ENCODE data around the gene EN2. TPM values are rescaled to one million over a fixed set of nuclear protein-coding genes. Genes with fewer than 3 reads are reported as not detected.

Gene EN2
- total and polyA plus RNA-seq, 2 donors (not counting 1 experiment from before 2014, with no cell fraction given), result not detected

GRCh38 chr7:155425887-155426286 is 32.0 kb upstream of the EN2 start:
- Mint-ChIP-seq H3K4me3 (no peak overlapping the region), H3K27me3 (peaks cover 43% of the 10 kb centered on the region), H3K27ac (no peak overlapping the region), H3K9me3 (ENCODE audit: insufficient read depth) (no peaks in the 10 kb centered on the region), H3K4me1 (no peaks in the 10 kb centered on the region)
- CTCF ChIA-PET, result no interaction called here
- POLR2A ChIA-PET, result no interaction called here
- H3K9ac ChIP-seq (ENCODE audit: low read length), result no peak overlapping the region
- WGBS (ENCODE audit: insufficient coverage), result 87% methylated on average over 7 of the region's 9 CpGs
- peaks cover 0 to 7% (median 0%) of the 10 kb centered on the region in 4 experiments for H3K27me3 ChIP-seq (replicated peaks in 1 of 4; ENCODE audit: control extremely low read depth in 1 of 4, control insufficient read depth in 3 of 4, insufficient read depth in 4 of 4, low read length in 3 of 4)
- no peaks in the 10 kb centered on the region for H3K79me2 ChIP-seq (ENCODE audit: control insufficient read depth, insufficient read depth, low read length)
- intact Hi-C loops (cut with micrococcal nuclease), result no loop called here
- no peaks in the 10 kb centered on the region for H3K36me3 ChIP-seq (replicated peaks in 1 of 2; ENCODE audit: control extremely low read depth in 1 of 2, control insufficient read depth in 1 of 2, extremely low read depth in 1 of 2, insufficient read depth in 2 of 2, low read length in 1 of 2)
- peaks cover 0 to 10% (median 0%) of the 10 kb centered on the region in 3 donors for H3K9me3 ChIP-seq (ENCODE audit: control extremely low read depth in 1 of 3, control insufficient read depth in 2 of 3, insufficient read depth in 1 of 3, low read length in 2 of 3)
- no peaks in the 10 kb centered on the region for H4K20me1 ChIP-seq (ENCODE audit: control insufficient read depth, insufficient read depth, low read length, poor library complexity, severe bottlenecking)
- H3K4me1 ChIP-seq (ENCODE audit: control insufficient read depth in 2 of 2, insufficient read depth in 2 of 2, low read length in 2 of 2), result no peaks in the 10 kb centered on the region
- no peak overlapping the region for H3K27ac ChIP-seq (ENCODE audit: low read length in 2 of 2)
- ATAC-seq (ENCODE audit: low read depth), result no peak
- TF ChIP-seq CTCF (IDR thresholded peaks at IDR 0.05) (no peak), EZH2 (IDR thresholded peaks at IDR 0.05; ENCODE audit: borderline replicate concordance, insufficient read depth, low read depth, low read length, poor library complexity, severe bottlenecking) (no peak)
- no peak overlapping the region for H3K4me2 ChIP-seq (replicated peaks; ENCODE audit: low read depth, low read length, poor library complexity, severe bottlenecking)
- H3K4me3 ChIP-seq (ENCODE audit: control extremely low read depth in 1 of 5, extremely low read depth in 1 of 5, insufficient read depth in 1 of 5, low read depth in 2 of 5, low read length in 4 of 5), result no peak overlapping the region
- no peak for DNase-seq
- no peak overlapping the region for H2AFZ ChIP-seq (ENCODE audit: insufficient read depth, low read depth, low read length, poor library complexity, severe bottlenecking)

- peaks cover 0 to 8% (median 0%) of the 10 kb centered on the region in 3 donors for H3K9me3 ChIP-seq (ENCODE audit: control extremely low read depth in 1 of 3, control insufficient read depth in 2 of 3, insufficient read depth in 1 of 3, low read length in 2 of 3)
- H3K79me2 ChIP-seq (ENCODE audit: control insufficient read depth, insufficient read depth, low read length), result no peaks in the 10 kb centered on the region
- ChIA-PET POLR2A (no interaction called here), CTCF (no interaction called here)
- no peak overlapping the region for H3K4me3 ChIP-seq (ENCODE audit: control extremely low read depth in 1 of 5, extremely low read depth in 1 of 5, insufficient read depth in 1 of 5, low read depth in 2 of 5, low read length in 4 of 5)
- no peak overlapping the region for H3K4me2 ChIP-seq (replicated peaks; ENCODE audit: low read depth, low read length, poor library complexity, severe bottlenecking)
- TF ChIP-seq EZH2 (IDR thresholded peaks at IDR 0.05; ENCODE audit: borderline replicate concordance, insufficient read depth, low read depth, low read length, poor library complexity, severe bottlenecking), result no peak
- TF ChIP-seq CTCF (IDR thresholded peaks at IDR 0.05), result no peak
- Mint-ChIP-seq H3K9me3 (ENCODE audit: insufficient read depth) (no peaks in the 10 kb centered on the region), H3K4me1 (no peaks in the 10 kb centered on the region), H3K4me3 (no peak overlapping the region), H3K27ac (no peak overlapping the region), H3K27me3 (peaks cover 43% of the 10 kb centered on the region)
- DNase-seq, result no peak
- intact Hi-C loops (cut with micrococcal nuclease), result no loop called here
- no peak for ATAC-seq (ENCODE audit: low read depth)
- no peak overlapping the region for H3K9ac ChIP-seq (ENCODE audit: low read length)
- H4K20me1 ChIP-seq (ENCODE audit: control insufficient read depth, insufficient read depth, low read length, poor library complexity, severe bottlenecking), result no peaks in the 10 kb centered on the region
- H3K36me3 ChIP-seq (replicated peaks in 1 of 2; ENCODE audit: control extremely low read depth in 1 of 2, control insufficient read depth in 1 of 2, extremely low read depth in 1 of 2, insufficient read depth in 2 of 2, low read length in 1 of 2), result no peaks in the 10 kb centered on the region
- no peak overlapping the region for H3K27ac ChIP-seq (ENCODE audit: low read length in 2 of 2)
- H2AFZ ChIP-seq (ENCODE audit: insufficient read depth, low read depth, low read length, poor library complexity, severe bottlenecking), result no peak overlapping the region
- H3K4me1 ChIP-seq (ENCODE audit: control insufficient read depth in 2 of 2, insufficient read depth in 2 of 2, low read length in 2 of 2), result no peaks in the 10 kb centered on the region
- 75% methylated on average over 19 of the region's 20 CpGs for WGBS (ENCODE audit: insufficient coverage)
- peaks cover 0 to 7% (median 0%) of the 10 kb centered on the region in 4 experiments for H3K27me3 ChIP-seq (replicated peaks in 1 of 4; ENCODE audit: control extremely low read depth in 1 of 4, control insufficient read depth in 3 of 4, insufficient read depth in 4 of 4, low read length in 3 of 4)
Measured at GRCh38 chr7:155426543-155427410, 31.2 kb upstream of the EN2 start.
